OCI-LY1 (cell line): ENCODE data around the gene BTBD1.

Experiments used
- H2AFZ ChIP-seq: fragments of 200-600 bp; sonication (generic), shearing (Covaris generic); 2 replicates; pipeline ENCODE4 v1.6.0; 2014; ENCODE audit warnings: antibody characterized with exemption, mild to moderate bottlenecking, low read length
- H3F3A ChIP-seq: fragments of 200-600 bp; sonication (generic), shearing (Covaris generic); 2 replicates; pipeline ENCODE4 v1.6.0; 2014; ENCODE audit warnings: mild to moderate bottlenecking, antibody characterized with exemption, low read length, moderate library complexity; ENCODE audit not compliant: insufficient read depth
- H3K27ac ChIP-seq: fragments of 200-600 bp; sonication (generic); 2 replicates; pipeline ENCODE4 v1.5.1; 2014; ENCODE audit warnings: low read length, mixed run types, mild to moderate bottlenecking, low read depth; ENCODE audit not compliant: poor library complexity, severe bottlenecking
- H3K27me3 ChIP-seq: fragments of 200-600 bp; sonication (generic); 2 replicates; pipeline ENCODE4 v1.6.0; 2014; ENCODE audit warnings: antibody characterized with exemption, mild to moderate bottlenecking, low read length, moderate library complexity; ENCODE audit not compliant: insufficient read depth
- H3K36me3 ChIP-seq: fragments of 200-600 bp; sonication (generic); 2 replicates; pipeline ENCODE4 v1.6.1; 2014; ENCODE audit warnings: mild to moderate bottlenecking, antibody characterized with exemption, low read length, moderate library complexity, mixed read lengths; ENCODE audit not compliant: insufficient read depth
- H3K4me1 ChIP-seq: fragments of 200-600 bp; sonication (generic); 2 replicates; pipeline ENCODE4 v1.5.1; 2014; ENCODE audit warnings: mild to moderate bottlenecking, low read length, moderate library complexity; ENCODE audit not compliant: insufficient read depth, severe bottlenecking
- H3K4me2 ChIP-seq: fragments of 200-600 bp; sonication (generic), shearing (Covaris generic); 2 replicates; pipeline ENCODE4 v1.6.1; 2014; ENCODE audit warnings: low read length
- H3K4me3 ChIP-seq: fragments of 200-600 bp; sonication (generic); 2 replicates; pipeline ENCODE4 v1.5.1; 2014; ENCODE audit warnings: low read length, low read depth, mild to moderate bottlenecking, mixed read lengths; ENCODE audit not compliant: poor library complexity, severe bottlenecking
- H3K79me2 ChIP-seq: fragments of 200-600 bp; shearing (Covaris generic); 2 replicates; pipeline ENCODE4 v1.6.1; 2016; ENCODE audit warnings: mixed run types, low read length, mixed read lengths; ENCODE audit not compliant: insufficient read depth
- H3K9ac ChIP-seq: fragments of 200-600 bp; sonication (generic), shearing (Covaris generic); 2 replicates; pipeline ENCODE4 v1.6.1; 2014; ENCODE audit warnings: mild to moderate bottlenecking, low read length, mixed read lengths
- H3K9me2 ChIP-seq: fragments of 200-600 bp; sonication (generic), shearing (Covaris generic); 2 replicates; pipeline ENCODE4 v1.6.1; 2014; ENCODE audit warnings: low read depth, mild to moderate bottlenecking, low read length, mixed read lengths
- H3K9me3 ChIP-seq: fragments of 200-600 bp; shearing (Covaris generic); 2 replicates; pipeline ENCODE4 v1.6.1; 2014; ENCODE audit warnings: low read length, mixed read lengths
- H4K20me1 ChIP-seq: fragments of 200-600 bp; sonication (generic), shearing (Covaris generic); 2 replicates; pipeline ENCODE4 v1.6.0; 2016; ENCODE audit warnings: mild to moderate bottlenecking, low read length; ENCODE audit not compliant: insufficient read depth
- CTCF ChIP-seq: fragments of 200-600 bp; sonication (generic), shearing (Covaris generic); IDR thresholded peaks from 2 replicates; pipeline ENCODE4 v1.5.1; 2017; ENCODE audit warnings: mild to moderate bottlenecking, antibody characterized with exemption, low read length, moderate library complexity, mixed read lengths
- EZH2 ChIP-seq: fragments of 200-600 bp; sonication (generic), shearing (Covaris generic); IDR thresholded peaks from 2 replicates; pipeline ENCODE4 v1.8.0; 2017; ENCODE audit warnings: borderline replicate concordance, mixed run types, mild to moderate bottlenecking, antibody characterized with exemption, low read length, moderate library complexity, mixed read lengths

Gene BTBD1

GRCh38 chr15:83064859-83065258, 2.2 kb downstream of the BTBD1 start:
- Histone ChIP-seq H3K9ac (peak overlapping the region; percentile 92), H4K20me1 (no peaks in the 10 kb centered on the region), H3K36me3 (peaks cover 41% of the 10 kb centered on the region), H3K4me1 (peaks cover 52% of the 10 kb centered on the region), H3K9me3 (peaks cover 5% of the 10 kb centered on the region; the same call in 1 of the 2 replicates), H3F3A (peaks cover 6% of the 10 kb centered on the region; the same call in 1 of the 2 replicates), H2AFZ (no peak overlapping the region), H3K27me3 (no peaks in the 10 kb centered on the region), H3K9me2 (no peaks in the 10 kb centered on the region), H3K4me3 (peak overlapping the region; percentile 89), H3K79me2 (peaks cover 69% of the 10 kb centered on the region), H3K27ac (peak overlapping the region; percentile 67), H3K4me2 (peak overlapping the region; percentile 86)
- TF ChIP-seq CTCF (no peak), EZH2 (no peak)

- H3K36me3 ChIP-seq = peaks cover 46% of the 10 kb centered on the region
Observed at GRCh38 chr15:83063551-83063950, 3.5 kb downstream of the BTBD1 start.

GRCh38 chr15:83062768-83063180, 4.3 kb downstream of the BTBD1 start:
- H3K4me3 ChIP-seq = peak overlapping the region; percentile 89
- no peaks in the 10 kb centered on the region for H4K20me1 ChIP-seq
- peaks cover 48% of the 10 kb centered on the region for H3K4me1 ChIP-seq
- no peaks in the 10 kb centered on the region for H3K9me3 ChIP-seq
- no peak for TF ChIP-seq CTCF
- TF ChIP-seq EZH2 = no peak
- peak overlapping the region; percentile 55 for H3K27ac ChIP-seq
- peaks cover 88% of the 10 kb centered on the region for H3K79me2 ChIP-seq
- peaks cover 49% of the 10 kb centered on the region for H3K36me3 ChIP-seq
- peak overlapping the region; percentile 15; the same call in 1 of the 2 replicates for H3K9ac ChIP-seq
- no peak overlapping the region for H2AFZ ChIP-seq
- no peaks in the 10 kb centered on the region for H3K27me3 ChIP-seq
- peak overlapping the region; percentile 86 for H3K4me2 ChIP-seq
- H3K9me2 ChIP-seq = no peaks in the 10 kb centered on the region
- no peaks in the 10 kb centered on the region; the same call in 1 of the 2 replicates for H3F3A ChIP-seq

More at GRCh38 chr15:83063551-83063950, 3.5 kb downstream of the BTBD1 start:
- Histone ChIP-seq H3K9ac (peak overlapping the region; percentile 92; the same call in 1 of the 2 replicates), H2AFZ (no peak overlapping the region), H3K9me3 (no peaks in the 10 kb centered on the region), H3K79me2 (peaks cover 82% of the 10 kb centered on the region), H3K4me3 (peak overlapping the region; percentile 89), H3F3A (peaks cover 6% of the 10 kb centered on the region; the same call in 1 of the 2 replicates), H3K27ac (peak overlapping the region; percentile 55), H3K27me3 (no peaks in the 10 kb centered on the region), H3K9me2 (no peaks in the 10 kb centered on the region), H3K4me2 (peak overlapping the region; percentile 86), H4K20me1 (no peaks in the 10 kb centered on the region), H3K4me1 (peaks cover 52% of the 10 kb centered on the region)
- TF ChIP-seq EZH2 = no peak
- no peak for TF ChIP-seq CTCF
